GM12891 (cell line): ENCODE measurements around the gene CYFIP1.

Source experiments
- POLR2A ChIP-seq: IDR thresholded peaks from 2 replicates; pipeline ENCODE4 v1.6.1; 2011; ENCODE audit warnings: low read depth, low read length, control low read depth
- POLR2AphosphoS5 ChIP-seq: IDR thresholded peaks from 2 replicates; pipeline ENCODE4 v1.6.1; 2011; ENCODE audit warnings: low read depth, low read length, control low read depth
- TAF1 ChIP-seq: IDR thresholded peaks from 2 replicates; pipeline ENCODE4 v1.6.1; 2011; ENCODE audit warnings: low read depth, low read length, control low read depth

- TF ChIP-seq TAF1 (no peak), POLR2A (no peak), POLR2AphosphoS5 (no peak)
Measured at GRCh38 chr15:22884344-22884743, 95.8 kb downstream of the CYFIP1 start.
